Mesenchymal stem cell (in vitro differentiated cells and primary cell): ENCODE results near the gene CHODL.

Source experiments
- DNase-seq: peaks from one replicate; pipeline ENCODE4 v3.0.0-alpha.2; 2013
- H2AFZ ChIP-seq: one replicate; pipeline ENCODE4 v1.6.1; 2013; ENCODE audit warnings: low read depth, mild to moderate bottlenecking, control low read depth, inconsistent platforms, low read length, moderate library complexity
- H2AK5ac ChIP-seq: 2 replicates; pipeline ENCODE4 v1.6.1; 2013; ENCODE audit warnings: low read length, moderate library complexity, mild to moderate bottlenecking, inconsistent platforms; ENCODE audit not compliant: severe bottlenecking
- H2BK120ac ChIP-seq: one replicate; pipeline ENCODE4 v1.6.1; 2013; ENCODE audit warnings: low read depth, mild to moderate bottlenecking, inconsistent platforms, low read length, moderate library complexity
- H2BK12ac ChIP-seq, 2 experiments: one replicate each; pipeline ENCODE4 v1.6.1; 2013; ENCODE audit warnings: inconsistent platforms in 2 of 2, low read length in 2 of 2, mild to moderate bottlenecking in 2 of 2, moderate library complexity in 2 of 2, control low read depth in 1 of 2
- H2BK15ac ChIP-seq: one replicate; pipeline ENCODE4 v1.6.1; 2013; ENCODE audit warnings: mild to moderate bottlenecking, low read depth, inconsistent platforms; ENCODE audit not compliant: poor library complexity, severe bottlenecking
- H2BK5ac ChIP-seq: 2 replicates; pipeline ENCODE4 v1.6.1; 2013; ENCODE audit warnings: low read depth, mild to moderate bottlenecking, low read length, control low read depth, inconsistent platforms; ENCODE audit not compliant: poor library complexity, severe bottlenecking
- H3K14ac ChIP-seq, 2 experiments: one replicate each; pipeline ENCODE4 v1.6.1; 2013; ENCODE audit warnings: inconsistent platforms in 2 of 2, low read length in 2 of 2, control low read depth in 1 of 2, mild to moderate bottlenecking in 1 of 2, moderate library complexity in 1 of 2
- H3K18ac ChIP-seq, 2 experiments: one replicate each; pipeline ENCODE4 v1.6.1; 2013; ENCODE audit warnings: inconsistent platforms in 2 of 2, low read length in 2 of 2, control low read depth in 1 of 2, low read depth in 1 of 2, mild to moderate bottlenecking in 1 of 2
- H3K23ac ChIP-seq, 2 experiments: one replicate each; pipeline ENCODE4 v1.6.1; 2013; ENCODE audit warnings: inconsistent platforms in 2 of 2, low read length in 2 of 2, mild to moderate bottlenecking in 2 of 2, moderate library complexity in 2 of 2, control low read depth in 1 of 2
- H3K27ac ChIP-seq: 2 replicates; pipeline ENCODE4 v1.5.1; 2013; ENCODE audit warnings: mild to moderate bottlenecking, moderate library complexity, low read length, control low read depth, inconsistent platforms; ENCODE audit not compliant: poor library complexity, severe bottlenecking
- H3K27me3 ChIP-seq, 2 experiments: 2 replicates each; pipeline versions ENCODE4 v1.6.1 to v1.7.0; 2013; ENCODE audit warnings: low read length in 2 of 2, mild to moderate bottlenecking in 2 of 2, moderate library complexity in 2 of 2, control low read depth in 1 of 2, inconsistent platforms in 1 of 2; ENCODE audit not compliant: control insufficient read depth in 1 of 2, insufficient read depth in 1 of 2
- H3K36me3 ChIP-seq, 2 experiments: 2 replicates each; pipeline versions ENCODE4 v1.6.1 to v1.7.0; 2013; ENCODE audit warnings: low read length in 2 of 2, control low read depth in 1 of 2, inconsistent platforms in 1 of 2, low read depth in 1 of 2, mild to moderate bottlenecking in 1 of 2; ENCODE audit not compliant: insufficient read depth in 2 of 2, control insufficient read depth in 1 of 2
- H3K4ac ChIP-seq, 2 experiments: one replicate each; pipeline ENCODE4 v1.6.1; 2013; ENCODE audit warnings: inconsistent platforms in 2 of 2, low read length in 2 of 2, mild to moderate bottlenecking in 2 of 2, moderate library complexity in 2 of 2, control low read depth in 1 of 2, low read depth in 1 of 2
- H3K4me1 ChIP-seq: 2 replicates; pipeline ENCODE4 v1.6.1; 2013; ENCODE audit warnings: low read depth, low read length, control low read depth; ENCODE audit not compliant: control insufficient read depth, insufficient read depth
- H3K4me2 ChIP-seq: 2 replicates; pipeline ENCODE4 v1.6.1; 2013; ENCODE audit warnings: low read length, mild to moderate bottlenecking, inconsistent platforms; ENCODE audit not compliant: poor library complexity, severe bottlenecking
- H3K4me3 ChIP-seq, 2 experiments: 2 replicates each; pipeline versions ENCODE4 v1.5.1 to v1.7.0; 2013; ENCODE audit warnings: low read length in 2 of 2, mild to moderate bottlenecking in 2 of 2, control low read depth in 1 of 2, low read depth in 1 of 2; ENCODE audit not compliant: insufficient read depth in 1 of 2
- H3K79me1 ChIP-seq: replicated peaks from 2 replicates; pipeline ENCODE4 v1.6.1; 2013; ENCODE audit warnings: mild to moderate bottlenecking, control low read depth, low read length, inconsistent platforms; ENCODE audit not compliant: poor library complexity, severe bottlenecking
- H3K9ac ChIP-seq: 2 replicates; pipeline ENCODE4 v1.7.0; 2013; ENCODE audit warnings: mild to moderate bottlenecking, low read length, moderate library complexity
- H3K9me3 ChIP-seq: 2 replicates; pipeline ENCODE4 v1.7.0; 2013; ENCODE audit warnings: mild to moderate bottlenecking, low read length; ENCODE audit not compliant: control insufficient read depth
- H4K8ac ChIP-seq: one replicate; pipeline ENCODE4 v1.6.1; 2013; ENCODE audit warnings: inconsistent platforms, mild to moderate bottlenecking, low read length, moderate library complexity
- H4K91ac ChIP-seq: one replicate; pipeline ENCODE4 v1.6.1; 2013; ENCODE audit warnings: mild to moderate bottlenecking, low read length, inconsistent platforms
- WGBS: methylation state at CpG from one replicate; pipeline ENCODE4 v1.1.7; 2013; ENCODE audit warnings: mixed read lengths; 5-methylcytosine and 5-hydroxymethylcytosine counted together

The CHODL gene

DNA sequence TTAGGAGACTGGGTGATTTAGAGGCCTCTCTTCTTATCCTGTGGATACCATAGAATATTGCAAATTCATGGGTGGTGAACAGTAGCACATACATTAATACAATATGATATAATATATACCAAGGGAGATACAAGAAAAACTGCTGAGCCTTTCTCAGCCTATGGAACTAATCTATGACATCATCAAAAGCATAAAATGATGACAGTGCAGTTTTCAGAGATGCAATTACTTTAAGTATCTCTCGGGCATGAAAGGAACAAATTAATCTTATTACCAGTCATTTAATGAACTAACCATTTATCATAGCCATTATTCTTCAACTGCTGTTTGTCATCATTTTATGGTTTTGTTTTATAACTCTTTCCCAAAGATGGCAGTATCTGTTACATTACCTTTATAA is 3.5 kb downstream of the CHODL start:
- Histone ChIP-seq H2BK15ac (no peak overlapping the region), H3K4me1 (peaks cover 12% of the 10 kb centered on the region), H3K36me3 (peaks cover 0 to 4% of the 10 kb centered on the region in 2 experiments), H3K27ac (no peak overlapping the region), H3K23ac (no peak overlapping the region), H2BK5ac (no peak overlapping the region), H3K9ac (no peak overlapping the region), H3K9me3 (no peaks in the 10 kb centered on the region), H3K4me2 (no peak overlapping the region), H4K91ac (no peak overlapping the region), H3K14ac (no peak overlapping the region), H4K8ac (no peak overlapping the region), H3K4ac (no peak overlapping the region), H3K18ac (no peak overlapping the region), H3K4me3 (no peak overlapping the region), H2AFZ (no peak overlapping the region), H2AK5ac (no peak overlapping the region), H3K79me1 (no peaks in the 10 kb centered on the region), H2BK12ac (no peak overlapping the region), H2BK120ac (no peak overlapping the region), H3K27me3 (peaks cover 26 to 28% of the 10 kb centered on the region in 2 experiments)
- WGBS = no CpG with 5 or more reads among the region's 1 CpG
- DNase-seq = no peak

- H3K27me3 ChIP-seq = peaks cover 13 to 14% of the 10 kb centered on the region in 2 experiments
- no peaks in the 10 kb centered on the region for H3K79me1 ChIP-seq
- no peak overlapping the region for H3K4me3 ChIP-seq
- peak; percentile 3 for DNase-seq
- no peak overlapping the region for H2AK5ac ChIP-seq
- H2BK15ac ChIP-seq = no peak overlapping the region
- no peak overlapping the region for H2BK5ac ChIP-seq
- H4K91ac ChIP-seq = no peak overlapping the region
- 21% methylated on average over 1 of the region's 2 CpGs for WGBS
- H3K9me3 ChIP-seq = no peaks in the 10 kb centered on the region
- H2BK120ac ChIP-seq = no peak overlapping the region
- H3K23ac ChIP-seq = no peak overlapping the region
- no peak overlapping the region for H2AFZ ChIP-seq
- H4K8ac ChIP-seq = no peak overlapping the region
- no peak overlapping the region for H3K27ac ChIP-seq
- H3K14ac ChIP-seq = no peak overlapping the region
- no peak overlapping the region for H3K4ac ChIP-seq
- H2BK12ac ChIP-seq = no peak overlapping the region
- peaks cover 9% of the 10 kb centered on the region for H3K4me1 ChIP-seq
- no peak overlapping the region for H3K4me2 ChIP-seq
- H3K36me3 ChIP-seq = peaks cover 0 to 4% of the 10 kb centered on the region in 2 experiments
- H3K9ac ChIP-seq = no peak overlapping the region
- H3K18ac ChIP-seq = no peak overlapping the region
Measured at GRCh38 chr21:18249672-18250071, 5.0 kb downstream of the CHODL start.

GRCh38 chr21:18251065-18251464 is 6.4 kb downstream of the CHODL start:
- Histone ChIP-seq H3K36me3 (no peaks in the 10 kb centered on the region), H2AK5ac (no peak overlapping the region), H2BK15ac (no peak overlapping the region), H2BK5ac (no peak overlapping the region), H3K4me1 (no peaks in the 10 kb centered on the region), H3K27me3 (peaks cover under 1 to 3% of the 10 kb centered on the region in 2 experiments), H2BK120ac (no peak overlapping the region), H2AFZ (no peak overlapping the region), H3K27ac (no peak overlapping the region), H3K9ac (no peak overlapping the region), H3K14ac (no peak overlapping the region), H3K9me3 (no peaks in the 10 kb centered on the region), H3K18ac (no peak overlapping the region), H4K8ac (no peak overlapping the region), H3K79me1 (no peaks in the 10 kb centered on the region), H3K4me2 (no peak overlapping the region), H3K4me3 (no peak overlapping the region), H3K4ac (no peak overlapping the region), H3K23ac (no peak overlapping the region), H4K91ac (no peak overlapping the region), H2BK12ac (no peak overlapping the region)
- no peak for DNase-seq

DNA sequence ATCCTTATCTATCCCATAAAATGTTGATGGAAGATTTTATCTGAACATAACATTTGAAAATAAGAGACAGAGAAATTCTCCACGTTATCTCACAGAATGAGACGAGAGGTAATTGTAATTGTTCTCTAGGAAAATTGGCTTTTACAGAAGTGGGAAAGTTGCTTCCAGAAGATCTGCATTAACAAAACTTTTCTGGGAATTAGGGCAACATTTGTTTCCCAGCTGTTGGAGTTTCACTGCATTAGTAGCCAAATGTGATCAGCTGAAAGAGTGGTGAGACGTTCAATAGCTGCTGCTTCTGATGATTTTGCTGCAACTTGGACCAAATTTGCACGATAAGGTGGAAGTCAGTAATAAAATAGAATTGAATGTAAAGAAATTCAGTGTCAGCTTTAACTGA is 7.6 kb downstream of the CHODL start:
- Histone ChIP-seq H2BK12ac (no peak overlapping the region), H3K36me3 (no peaks in the 10 kb centered on the region), H3K14ac (no peak overlapping the region), H2BK120ac (no peak overlapping the region), H3K4me1 (no peaks in the 10 kb centered on the region), H3K4me2 (no peak overlapping the region), H3K4me3 (peak overlapping the region in 1 of 2 experiments; percentile 57), H2AK5ac (no peak overlapping the region), H3K4ac (no peak overlapping the region), H3K9me3 (no peaks in the 10 kb centered on the region), H3K27me3 (no peaks in the 10 kb centered on the region), H4K8ac (no peak overlapping the region), H3K23ac (no peak overlapping the region), H3K18ac (no peak overlapping the region), H4K91ac (no peak overlapping the region), H3K27ac (no peak overlapping the region), H3K79me1 (no peaks in the 10 kb centered on the region), H2AFZ (no peak overlapping the region), H3K9ac (peak overlapping the region; percentile 12), H2BK5ac (no peak overlapping the region), H2BK15ac (no peak overlapping the region)
- no peak for DNase-seq
- 65% methylated on average over 3 of the region's 4 CpGs for WGBS
